H4 (cell line): ENCODE data around the gene AATK. TPM values are rescaled to one million over a fixed set of nuclear protein-coding genes. Genes with fewer than 3 reads are reported as not detected.

Experiments used
- DNase-seq: peaks from one replicate; pipeline ENCODE4 v3.0.0-alpha.2; 2015; ENCODE audit warnings: low spot score
- total RNA-seq: library from RNA; depleted of rRNA; stranded (reverse); fragments of >200 nt; shearing (Covaris generic); gene quantifications from 2 replicates; pipeline ENCODE4 v1.2.3, GENCODE V29; 2014

AATK gene
- total RNA-seq, 1 experiment from 2014 or later = 0.08 TPM

DNA sequence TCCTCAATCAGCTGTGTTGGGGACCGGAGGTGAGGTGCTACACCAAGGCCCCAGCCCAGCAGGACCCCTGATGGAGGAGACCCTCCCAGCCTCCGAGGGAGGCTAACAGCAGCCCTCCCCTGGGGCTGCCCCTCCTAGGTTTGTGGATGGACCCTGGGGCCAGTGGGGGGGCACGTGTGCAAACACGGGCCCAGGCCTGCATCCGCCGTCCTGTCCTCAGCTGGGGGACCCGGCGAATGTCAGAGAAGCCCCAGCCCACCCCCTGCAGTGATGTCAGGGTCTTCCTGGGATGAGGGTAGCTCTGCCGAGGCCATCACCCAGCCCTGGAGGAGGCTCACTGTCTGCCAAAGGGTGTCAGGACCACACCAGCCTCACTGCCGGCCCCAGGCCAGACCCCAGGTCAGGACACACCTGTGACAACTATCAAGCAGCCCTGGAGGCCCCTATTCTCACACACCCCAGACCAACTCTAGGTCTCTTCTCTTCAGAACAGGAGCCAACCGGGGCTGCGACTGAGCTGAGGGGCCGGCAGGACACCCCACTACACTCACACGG, 30.0 kb upstream of the AATK start:
- no peak for DNase-seq

DNA sequence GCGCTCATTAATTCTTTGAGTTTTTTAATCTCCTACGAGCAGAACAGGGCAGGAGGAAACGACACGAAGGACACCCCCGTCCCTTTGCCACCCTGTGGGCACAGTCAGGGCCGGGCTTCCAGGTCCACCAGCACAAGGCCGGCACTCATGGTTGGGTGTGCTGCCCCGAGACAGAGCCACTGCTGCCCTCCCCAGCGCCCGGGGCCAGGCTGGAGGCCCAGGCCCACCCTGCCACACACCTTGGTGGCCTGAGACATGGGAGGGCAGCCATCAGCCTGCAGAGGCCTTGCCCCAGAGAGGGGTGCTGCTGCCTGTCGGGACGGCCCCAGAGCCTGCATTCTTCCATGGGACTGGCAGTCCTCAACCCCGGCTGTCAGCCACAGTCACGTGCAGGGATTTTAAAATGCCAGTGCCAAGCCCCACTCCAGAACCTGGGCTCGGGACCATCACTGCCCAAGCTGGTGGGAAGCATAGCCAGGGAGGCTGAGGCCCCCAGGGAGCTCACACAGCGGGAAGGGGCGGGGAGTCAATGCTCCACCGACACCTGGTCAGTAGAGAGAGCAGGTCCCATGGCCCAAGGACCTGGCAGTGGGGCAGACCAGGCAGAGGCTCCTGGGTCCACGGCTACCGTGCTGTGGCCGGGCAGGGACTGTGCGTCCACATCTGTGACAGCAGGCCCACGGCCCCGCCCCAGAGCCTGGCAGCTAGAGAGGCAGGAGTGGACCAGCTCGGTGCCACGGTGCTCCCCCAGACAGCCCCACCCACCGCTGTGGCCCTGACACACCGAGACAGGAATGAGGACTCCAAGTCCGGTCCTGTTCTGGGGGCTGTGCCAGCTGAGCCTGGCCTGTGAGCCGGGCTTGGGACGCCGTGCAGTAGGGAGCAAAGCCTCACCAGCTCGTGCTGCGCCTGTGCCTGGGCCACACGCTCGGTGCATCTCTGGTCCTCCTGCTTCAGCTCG, 29.2 kb upstream of the AATK start:
- DNase-seq = no peak

GRCh38 chr17:81194225-81194760, 28.3 kb upstream of the AATK start:
- DNase-seq = no peak

DNA sequence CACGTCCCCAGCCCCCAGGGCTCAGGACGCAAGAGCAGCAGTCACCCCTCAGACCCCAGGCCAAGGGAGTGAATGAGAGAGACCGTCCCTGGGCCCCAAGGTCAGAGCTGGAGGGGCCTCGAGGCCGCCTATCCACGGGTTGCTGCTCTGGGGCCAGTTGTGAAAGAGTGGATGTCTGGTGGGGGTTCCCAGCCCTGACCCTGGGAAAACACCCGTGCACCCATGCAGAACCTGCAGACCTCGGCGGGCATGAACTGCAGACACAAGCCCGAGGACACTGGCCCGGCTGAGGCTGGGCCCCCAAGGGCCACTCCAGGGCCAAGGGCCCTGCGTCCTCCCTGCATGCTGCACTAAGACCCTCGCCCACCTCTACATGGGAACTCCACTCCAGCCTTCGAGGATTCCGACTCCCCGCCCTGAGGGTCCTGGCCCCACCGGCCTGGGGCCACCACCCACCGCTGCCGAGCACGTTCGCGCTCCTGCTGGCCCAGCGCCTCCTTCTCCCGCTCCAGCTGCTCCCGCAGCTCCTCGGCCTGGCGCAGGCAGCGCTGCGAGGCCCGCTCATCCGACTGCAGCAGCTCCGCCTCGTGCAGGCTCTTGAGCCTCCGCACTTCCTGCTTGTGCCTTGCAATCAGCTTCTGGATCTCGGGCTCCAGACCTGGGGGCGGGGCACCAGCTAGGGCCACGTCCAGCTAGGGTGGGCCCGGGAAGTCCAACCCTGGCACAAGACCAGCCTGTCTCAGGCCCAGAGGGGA, 27.6 kb upstream of the AATK start:
- DNase-seq = no peak

DNA sequence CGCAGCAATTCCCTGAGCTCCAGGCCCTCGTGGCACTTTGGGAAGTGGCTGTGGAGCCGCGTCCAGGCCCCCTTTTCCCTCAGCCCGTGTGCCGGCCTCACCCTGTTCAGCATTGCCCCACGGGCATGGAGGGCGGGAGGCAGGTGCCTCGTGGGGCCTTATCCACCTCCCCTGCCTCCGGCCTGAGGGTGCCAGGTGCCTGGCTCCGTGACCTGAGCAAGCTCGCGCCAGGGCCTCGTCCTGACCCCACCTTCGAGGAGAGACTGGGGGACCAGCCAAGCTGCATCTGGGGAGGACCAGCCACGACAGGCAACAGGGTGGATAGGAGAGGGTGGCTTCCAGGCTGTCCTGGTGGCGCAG, 27.0 kb upstream of the AATK start:
- DNase-seq = no peak

DNA sequence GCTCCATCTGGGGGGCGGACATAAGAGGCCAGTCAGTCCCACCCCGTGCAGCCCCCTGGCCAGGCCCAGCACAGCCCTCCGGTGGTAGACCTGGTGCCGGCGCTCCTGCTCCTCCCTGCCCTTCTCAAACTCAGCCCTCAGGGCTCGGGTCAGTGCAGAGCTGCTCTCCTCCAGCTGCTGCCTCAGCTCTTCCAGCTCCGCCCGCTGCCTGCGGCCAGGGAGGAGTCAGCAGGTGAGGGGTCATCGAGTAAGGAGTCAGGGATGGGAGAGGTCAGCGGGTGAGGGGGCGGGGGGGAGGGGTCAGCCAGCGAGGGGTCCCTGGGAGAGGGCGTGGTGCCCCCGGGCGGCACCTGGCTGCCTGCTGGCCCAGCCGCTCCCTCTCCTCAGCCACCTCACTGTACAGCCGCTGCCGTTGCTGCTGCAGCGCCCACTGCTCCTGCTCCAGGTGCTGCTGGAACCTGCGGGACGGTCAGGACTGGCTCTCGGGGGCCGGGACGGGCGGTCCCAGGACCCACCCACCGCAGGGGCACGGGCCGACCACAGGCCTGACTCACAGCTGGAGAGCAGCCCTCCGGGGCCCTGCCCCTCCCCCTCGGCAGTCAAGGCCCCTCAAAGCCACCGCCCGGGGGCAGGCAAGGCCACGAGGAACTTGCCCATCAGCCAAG, 26.5 kb upstream of the AATK start:
- DNase-seq = no peak

GRCh38 chr17:81191646-81192045, 25.6 kb upstream of the AATK start:
- DNase-seq = no peak

DNA sequence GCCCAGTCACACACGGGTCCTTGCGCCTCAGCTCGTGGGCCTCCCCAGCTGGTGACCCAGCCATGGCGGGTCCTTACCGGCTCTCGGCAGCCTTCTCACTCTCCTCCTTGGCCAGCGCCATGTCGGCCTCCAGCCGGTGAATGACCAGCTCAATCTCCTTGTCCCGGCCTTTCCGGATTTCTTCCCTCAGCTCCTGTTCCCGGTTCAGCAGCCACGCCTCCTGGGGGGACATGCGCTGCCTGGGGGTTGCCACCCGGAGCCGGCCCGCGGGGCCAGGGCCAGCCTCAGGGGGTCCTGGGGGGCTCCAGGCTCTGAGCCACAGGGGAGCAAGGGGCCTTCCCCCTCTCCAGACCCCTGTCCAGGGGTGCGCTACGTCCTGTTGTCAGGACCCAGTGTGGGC, 25.1 kb upstream of the AATK start:
- DNase-seq = no peak

- DNase-seq = no peak
Measured at GRCh38 chr17:81190591-81190990, 24.6 kb upstream of the AATK start.

- DNase-seq = no peak
Measured at GRCh38 chr17:81189670-81190530, 23.9 kb upstream of the AATK start.

DNA sequence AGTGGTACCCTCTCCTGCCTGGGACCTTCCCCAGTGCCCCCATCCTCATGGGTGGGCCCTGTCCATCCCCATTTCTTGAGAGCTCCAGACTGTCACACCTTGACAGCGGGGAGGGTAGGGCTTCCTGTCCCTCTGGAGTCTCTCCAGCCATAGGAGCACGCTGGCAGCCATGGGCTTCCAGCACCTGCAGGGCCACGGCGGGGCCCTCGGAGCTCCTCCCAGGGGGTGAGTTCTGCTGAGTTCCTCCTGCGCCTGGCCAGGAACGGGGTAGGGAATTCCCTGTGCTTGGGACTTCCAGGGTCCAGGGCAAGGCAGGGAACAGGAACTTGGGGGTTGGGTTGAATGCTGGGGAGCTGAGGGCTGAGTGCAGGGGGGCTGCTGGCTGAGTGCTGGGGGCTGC, 23.0 kb upstream of the AATK start:
- no peak for DNase-seq

DNA sequence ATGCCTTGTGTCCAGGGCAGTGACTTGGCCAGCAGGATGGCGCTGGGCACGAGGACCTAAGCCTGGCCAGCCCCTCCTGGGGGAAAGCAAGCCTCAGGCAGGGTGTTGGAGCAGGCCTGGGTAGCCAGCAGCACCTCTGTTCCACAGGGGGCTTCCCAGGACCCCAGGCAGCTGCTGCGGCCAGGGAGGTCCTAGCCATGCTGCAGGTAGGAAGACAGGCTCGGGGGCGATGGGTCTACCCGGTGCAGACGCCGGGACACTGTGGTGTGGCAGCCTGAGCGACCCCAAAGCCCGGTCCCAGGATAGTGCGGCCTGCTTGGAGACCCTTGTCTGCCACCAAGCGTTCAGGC, 22.4 kb upstream of the AATK start:
- DNase-seq = no peak

DNA sequence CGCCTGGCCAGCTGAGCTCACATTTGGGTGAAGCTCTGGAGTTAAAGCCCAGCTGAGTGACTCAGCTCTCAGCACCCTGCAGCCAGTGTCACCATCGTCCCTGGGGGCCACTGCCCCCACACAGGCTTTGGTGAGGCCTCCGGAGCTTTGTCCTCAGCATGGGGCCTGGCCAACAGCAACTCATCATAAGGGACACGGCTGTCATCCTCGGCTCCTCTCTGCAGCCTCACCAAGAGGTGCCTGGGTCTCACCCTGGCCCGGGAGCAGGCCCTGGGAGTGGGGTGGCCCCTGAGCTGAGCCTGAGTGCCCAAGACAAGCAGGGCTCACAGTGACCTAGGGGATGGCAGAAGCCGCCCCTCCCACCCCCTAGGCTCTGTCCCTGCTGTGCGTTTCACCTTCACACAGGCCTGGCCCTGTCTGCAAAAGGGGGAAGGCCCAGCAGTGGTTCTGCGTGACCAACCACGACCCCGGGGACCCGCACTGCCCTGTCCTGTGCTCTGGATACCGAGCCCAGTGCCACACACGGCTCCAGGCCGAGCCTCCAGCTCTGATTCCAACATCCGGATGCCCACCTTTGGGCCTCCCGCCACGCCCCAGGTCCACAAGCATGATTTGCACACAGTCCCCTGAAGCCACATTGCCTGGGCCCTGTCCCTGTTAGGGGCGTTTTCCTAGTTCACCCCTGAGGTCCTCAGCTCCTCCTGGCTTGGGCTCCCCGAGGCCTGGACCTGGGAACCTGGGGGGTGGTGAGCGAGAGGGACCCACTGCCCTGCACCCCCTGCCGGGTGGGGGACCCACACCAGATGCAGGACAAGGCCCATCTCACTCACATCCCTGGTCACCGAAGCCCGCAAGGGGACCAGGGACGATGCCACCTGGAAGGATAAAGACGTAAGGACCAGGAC, 21.8 kb upstream of the AATK start:
- DNase-seq = no peak

DNA sequence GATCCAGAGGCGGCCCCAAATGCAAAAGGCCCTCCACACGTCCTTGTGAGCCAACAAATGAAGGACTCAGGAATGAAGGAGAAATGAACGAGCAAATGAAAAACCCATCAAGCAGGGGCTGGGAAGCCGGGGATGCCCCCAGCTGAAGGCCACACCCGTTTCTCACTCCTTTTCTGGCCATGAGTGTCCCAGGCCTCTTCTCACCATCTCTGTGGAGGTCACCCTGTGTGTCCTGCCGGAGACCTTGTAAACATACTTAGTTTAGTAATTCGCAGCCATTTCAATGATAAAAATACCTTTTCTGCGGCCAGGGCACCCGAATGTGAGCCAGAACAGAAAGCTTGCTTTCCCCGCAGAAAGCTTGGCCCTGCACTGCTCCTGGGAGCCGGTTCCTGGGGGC, 21.1 kb upstream of the AATK start:
- no peak for DNase-seq

- no peak for DNase-seq
Measured at GRCh38 chr17:81186203-81186602, 20.2 kb upstream of the AATK start.

- DNase-seq = no peak
Measured at GRCh38 chr17:81184555-81184954, 18.5 kb upstream of the AATK start.

DNA sequence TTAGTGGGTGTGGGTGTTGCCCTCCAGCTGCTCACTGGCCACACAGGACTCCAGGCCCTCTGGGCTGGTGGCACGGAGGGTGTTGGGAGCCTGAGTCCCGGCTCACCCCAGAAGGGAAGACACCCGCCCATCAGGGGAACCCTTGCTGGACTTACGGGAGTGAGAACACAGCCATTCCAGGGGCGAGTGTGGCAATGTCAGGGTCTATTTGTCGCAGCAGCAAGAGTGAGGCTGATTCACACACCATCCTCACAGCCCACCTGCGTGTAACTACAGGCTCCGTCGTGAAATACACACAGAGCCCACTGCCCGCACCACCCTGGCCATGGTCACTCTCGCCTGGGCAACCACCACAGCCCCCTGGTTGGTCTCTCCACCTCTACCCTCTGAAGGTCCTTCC, 17.8 kb upstream of the AATK start:
- DNase-seq = no peak

DNA sequence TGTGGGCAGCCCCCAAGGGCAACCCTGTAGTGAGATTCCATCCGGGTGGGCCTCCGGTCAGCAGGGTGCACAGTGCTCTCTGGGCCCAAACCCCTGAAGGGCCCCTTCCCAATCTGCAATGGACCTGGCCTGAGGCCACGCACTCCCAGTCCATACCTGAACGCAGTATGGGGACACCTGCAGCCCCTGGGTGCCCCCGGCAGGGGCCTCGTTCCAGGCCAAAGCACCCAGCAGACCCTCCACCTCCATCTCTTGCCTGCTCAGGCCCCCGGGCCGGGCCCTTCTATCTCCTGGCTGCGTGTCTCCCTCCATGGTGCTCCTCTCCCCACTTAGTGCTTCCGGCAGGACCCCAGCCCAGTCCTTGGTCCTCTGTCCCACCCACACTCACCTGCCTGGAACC, 17.3 kb upstream of the AATK start:
- DNase-seq = no peak

GRCh38 chr17:81182596-81182995, 16.6 kb upstream of the AATK start:
- no peak for DNase-seq

DNA sequence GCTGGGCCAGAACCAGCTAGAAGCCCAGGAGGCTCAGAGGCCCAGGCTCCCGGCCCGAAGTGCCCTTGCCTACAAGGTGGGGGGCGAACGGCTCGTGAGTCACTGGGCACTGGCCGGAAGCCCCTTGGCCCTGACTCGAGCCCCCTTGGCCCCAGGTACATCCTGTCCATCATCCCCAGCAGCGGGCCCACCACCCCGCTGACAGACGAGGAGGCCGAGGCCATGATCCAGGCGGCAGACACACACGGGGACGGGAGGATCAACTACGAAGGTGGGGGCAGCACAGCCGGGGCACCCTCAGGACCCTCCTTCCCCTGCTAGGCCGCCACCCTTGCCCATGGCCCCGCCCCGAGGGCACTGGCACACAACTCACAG, 15.8 kb upstream of the AATK start:
- no peak for DNase-seq
